Pancreas (tissue), 10 donors: ENCODE measurements around the gene RIN3. TPM values are rescaled to one million over a fixed set of nuclear protein-coding genes. Genes with fewer than 3 reads are reported as not detected.
A peak's percentile ranks its signal among the peaks of the same experiment; 100 is the strongest.

Experiments used
- ATAC-seq, 4 donors: fragments of 200-7000 bp; cut with Tn5 transposase; one replicate each; pipeline versions ENCODE4 v1.8.0 to v1.9.1; 2020; ENCODE audit warnings: mild to moderate bottlenecking in 4 of 4, moderate library complexity in 4 of 4
- DNase-seq, 6 donors: peaks; one replicate each; pipeline ENCODE4 v3.0.0-alpha.2; 2020
- FAIRE-seq: peaks from 2 replicates; lab custom pipeline; 2012; peaks lifted over from hg19 to GRCh38; lab: Jason Lieb, UNC
- H3K27ac ChIP-seq, 4 donors: fragments of 200-600 bp; sonication (generic); 1 replicate in 3 of 4; 2 replicates in 1 of 4; pipeline versions ENCODE4 v1.5.0 to v1.8.0; 2020
- H3K27me3 ChIP-seq, 4 donors: fragments of 200-600 bp; one replicate each; pipeline ENCODE4 v1.8.0; 2021
- H3K36me3 ChIP-seq, 3 donors: fragments of 200-600 bp; sonication (generic) in 1 of 3; one replicate each; pipeline versions ENCODE4 v1.5.0 to v1.8.0; 2020 to 2021
- H3K4me1 ChIP-seq, 3 donors: fragments of 200-600 bp; one replicate each; pipeline ENCODE4 v1.8.0; 2021
- H3K4me3 ChIP-seq, 4 donors: fragments of 200-600 bp; sonication (generic) in 2 of 4; one replicate each; pipeline versions ENCODE4 v1.5.0 to v1.8.0; 2020 to 2021
- H3K9me3 ChIP-seq, 4 donors: fragments of 200-600 bp; one replicate each; pipeline ENCODE4 v1.8.0; 2021
- CTCF ChIP-seq, 4 donors: fragments of 200-600 bp; sonication (generic) in 3 of 4; IDR thresholded peaks; one replicate each; pipeline versions ENCODE4 v1.5.0 to v1.8.0; 2021; ENCODE audit warnings: antibody characterized with exemption in 4 of 4
- WGBS, 2 donors: extraction: QIAGEN DNeasy Blood & Tissue Kit; methylation state at CpG; one replicate each; pipeline ENCODE4 v1.1.7; 2013; 5-methylcytosine and 5-hydroxymethylcytosine counted together
- intact Hi-C, 3 donors: fragments of 100-400 bp; cut with DNase I; formaldehyde crosslinking; loops; one replicate each; pipeline versions ENCODE4 v1.11.1 to v1.14.2; 2022
- polyA plus RNA-seq, 2 donors: library from polyadenylated mRNA; stranded (reverse); fragments of 200-250 nt; gene quantifications; one replicate each; pipeline ENCODE4 v1.2.3, GENCODE V29; 2013
- total RNA-seq, 6 donors: library from RNA; stranded (reverse); fragmentation: NEBNext Ultra II Directional in 4 of 6; extraction: Animal tissue kit (Norgen Biotek cat#: 25700) in 4 of 6; gene quantifications; one replicate each; pipeline versions ENCODE4 v1.2.1 to v1.2.4, GENCODE V29; 2021 to 2023
- donor health status: healthy with polysubstance abuse.
- donor health status: DM: no; HTN: no; CAD: no; lungs with moderate emphysema.
- donor health status: DM: no; HTN: no; CAD: no.
- donor health status: control.
- donor health status: control.
- donor health status: Bipolar disorder and iron deficiency.
- donor health status: DM: yes; HTN: yes; CAD: no.
- donor health status: DM: no; HTN: no; CAD: no.
- donor health status: DM: no; HTN: no; CAD: no.
- donor health status: DM: yes; HTN: yes; CAD: no.

The RIN3 gene
- total and polyA plus RNA-seq, 8 donors: 1.1 to 9.0 (median 2.3) TPM

- intact Hi-C loops: loop anchor here in 1 of 3 donors (10.0 kb wide), 1 partner anchor 65 kb away; no protein-coding TSS in a partner anchor
- H3K27ac ChIP-seq: no peak overlapping the region
- no peaks in the 10 kb centered on the region for H3K9me3 ChIP-seq
- no peak overlapping the region for H3K4me3 ChIP-seq
- no peaks in the 10 kb centered on the region for H3K27me3 ChIP-seq
- 89 to 92% methylated on average over 2 of the region's 2 CpGs for WGBS, 2 donors
- FAIRE-seq: no peak
- H3K4me1 ChIP-seq: peaks cover 0 to 5% (median 0%) of the 10 kb centered on the region in 3 donors
- H3K36me3 ChIP-seq: no peaks in the 10 kb centered on the region
- TF ChIP-seq CTCF (IDR thresholded peaks at IDR 0.05): no peak
- DNase-seq: no peak
- peak in 1 of 4 donors; percentile 27 for ATAC-seq
These were observed 205.8 kb downstream of the RIN3 start for GRCh38 chr14:92719421-92719820.

- no peaks in the 10 kb centered on the region for H3K27me3 ChIP-seq
- peak; percentile 92 for FAIRE-seq
- peak in 3 of 4 donors; percentile 15 to 75 (median 37) for ATAC-seq
- H3K27ac ChIP-seq: no peak overlapping the region
- H3K4me1 ChIP-seq: peaks cover 0 to 5% (median 0%) of the 10 kb centered on the region in 3 donors
- intact Hi-C loops: loop anchor here in 1 of 3 donors (10.0 kb wide), 1 partner anchor 65 kb away; no protein-coding TSS in a partner anchor
- no peak for DNase-seq
- no peak overlapping the region for H3K4me3 ChIP-seq
- H3K36me3 ChIP-seq: no peaks in the 10 kb centered on the region
- no peak for TF ChIP-seq CTCF (IDR thresholded peaks at IDR 0.05)
- WGBS, 2 donors: 39% methylated on average over 5 of the region's 5 CpGs
- H3K9me3 ChIP-seq: no peaks in the 10 kb centered on the region
These were observed 206.3 kb downstream of the RIN3 start for GRCh38 chr14:92719890-92720323.

- Histone ChIP-seq H3K27ac (no peak overlapping the region), H3K27me3 (no peaks in the 10 kb centered on the region), H3K4me1 (peaks cover 0 to 7% (median 0%) of the 10 kb centered on the region in 3 donors), H3K36me3 (no peaks in the 10 kb centered on the region), H3K9me3 (no peaks in the 10 kb centered on the region), H3K4me3 (no peak overlapping the region)
- intact Hi-C loops: no loop called here
- peak in 2 of 4 donors; percentile 43 to 54 for ATAC-seq
- 49 to 79% methylated on average over 14 of the region's 14 CpGs for WGBS, 2 donors
- TF ChIP-seq CTCF (IDR thresholded peaks at IDR 0.05): no peak
- no peak for FAIRE-seq
- peak in 1 of 6 donors; percentile 29 for DNase-seq
These were observed 211.1 kb downstream of the RIN3 start for GRCh38 chr14:92724516-92725340.

- peak overlapping the region in 1 of 4 donors; percentile 53 for H3K27ac ChIP-seq
- H3K27me3 ChIP-seq: no peaks in the 10 kb centered on the region
- H3K4me1 ChIP-seq: peaks cover 0 to 3% (median 0%) of the 10 kb centered on the region in 3 donors
- DNase-seq: peak in 5 of 6 donors; percentile 45 to 73 (median 62)
- no peaks in the 10 kb centered on the region for H3K36me3 ChIP-seq
- H3K4me3 ChIP-seq: no peak overlapping the region
- no peak for FAIRE-seq
- peak; percentile 83 to 84 (median 83) for ATAC-seq
- intact Hi-C loops: no loop called here
- WGBS, 2 donors: 81 to 85% methylated on average over 12 of the region's 12 CpGs
- no peak for TF ChIP-seq CTCF (IDR thresholded peaks at IDR 0.05)
- H3K9me3 ChIP-seq: no peaks in the 10 kb centered on the region
These were observed 212.8 kb downstream of the RIN3 start for GRCh38 chr14:92726135-92726932.
